Activated CD4-positive, alpha-beta T cell treated with anti-CD3 and anti-CD28 coated beads, Interleukin-2, Interleukin-6, amounts not matched to agents 100 ng/mL and 50 ng/mL, durations not matched to agents 16 hours and 8 hours (primary cell): ENCODE measurements around the gene ROR2.

ENCODE experiments used
- DNase-seq: peaks from one replicate; pipeline ENCODE4 v3.0.0-alpha.2; 2020

Gene ROR2

DNA sequence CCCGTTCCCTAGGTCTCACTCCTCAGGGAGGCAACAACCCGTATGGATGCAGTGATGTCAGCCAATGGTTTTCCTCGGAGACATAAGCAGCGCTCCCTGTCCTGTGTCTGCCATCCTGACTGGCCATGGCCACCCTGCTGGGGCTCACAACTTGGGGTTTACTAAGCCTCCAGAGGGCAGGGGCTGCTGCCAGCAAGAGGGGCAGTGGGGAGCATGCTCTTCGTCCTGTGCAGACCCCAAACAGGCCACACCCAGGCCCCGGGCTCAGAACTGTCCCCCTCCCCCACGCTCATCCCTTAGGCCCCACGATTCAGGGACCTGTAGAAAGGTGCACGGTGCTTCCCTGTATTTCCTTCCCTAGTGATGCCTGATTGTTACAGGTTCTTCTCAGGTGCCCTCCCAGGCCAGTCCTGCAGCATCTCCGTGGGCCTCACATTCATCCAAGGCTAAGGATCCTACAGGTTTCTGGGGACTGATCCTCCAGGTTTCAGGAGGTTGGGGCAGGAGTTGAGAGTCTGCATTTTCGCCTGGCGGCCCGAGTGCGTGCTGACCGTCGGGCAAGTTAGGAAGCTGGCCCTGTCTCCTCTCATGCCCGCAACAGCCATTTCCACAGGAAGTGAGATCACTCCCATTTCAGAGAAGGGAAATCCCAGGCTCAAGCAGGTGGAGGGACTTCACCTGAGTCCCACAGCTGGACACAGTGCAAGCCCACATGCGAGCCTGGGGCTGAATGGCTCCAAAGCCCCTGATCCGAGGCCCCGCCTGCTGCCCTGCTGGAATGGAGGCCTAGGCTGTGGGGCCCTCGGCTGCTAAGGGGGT is 217.6 kb downstream of the ROR2 start:
- DNase-seq: no peak

DNA sequence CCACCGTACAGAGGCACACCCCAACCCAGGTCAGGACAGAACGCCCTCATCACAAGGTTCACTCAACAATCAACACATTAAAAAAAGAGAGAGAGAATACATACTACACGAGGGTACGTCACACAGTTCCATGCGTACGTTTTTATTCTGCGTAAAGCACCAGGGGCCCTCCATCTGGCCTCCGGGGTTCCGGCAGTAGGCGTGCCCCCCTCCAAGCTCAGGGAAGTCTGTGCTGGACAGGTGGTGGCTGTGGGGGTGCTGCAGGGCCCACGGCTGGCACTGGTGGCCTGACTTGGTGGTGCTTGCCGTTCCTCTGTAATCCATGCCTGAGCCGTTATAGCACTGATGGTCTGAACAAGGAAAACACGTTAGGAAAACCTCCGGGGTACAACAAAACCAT is 219.2 kb downstream of the ROR2 start:
- no peak for DNase-seq

DNA sequence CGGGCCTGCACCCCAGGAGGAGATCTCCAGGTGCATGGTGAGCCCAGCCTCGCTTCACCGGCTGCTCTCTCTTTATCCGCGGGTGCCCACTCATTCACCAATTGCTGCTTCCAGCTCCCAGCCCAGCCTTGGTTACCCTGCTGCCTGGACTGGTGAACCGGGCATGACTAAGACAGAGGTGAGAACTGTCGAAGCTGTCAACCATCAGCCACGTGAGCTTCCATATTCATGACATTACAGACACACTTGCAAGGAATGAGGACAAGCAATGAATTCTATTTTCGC is 220.5 kb downstream of the ROR2 start:
- DNase-seq: no peak

DNA sequence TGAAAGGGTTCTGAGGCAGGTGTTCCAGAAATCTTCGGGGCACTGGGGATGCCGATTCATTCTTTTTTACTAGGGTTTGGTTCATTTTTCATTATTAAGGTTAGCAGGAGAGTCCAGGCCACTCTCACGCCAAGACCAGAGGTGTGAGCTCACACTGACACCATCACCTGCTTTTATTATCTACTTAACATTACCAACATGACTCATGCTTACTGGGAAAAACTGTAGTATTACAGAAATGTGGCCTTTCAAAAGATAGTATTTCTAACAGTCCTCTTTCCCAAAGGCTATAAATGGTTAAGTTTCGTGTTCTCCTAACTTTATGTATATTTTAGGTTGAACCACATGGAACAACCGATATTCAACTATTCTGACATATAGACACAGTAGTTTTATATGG is 222.1 kb downstream of the ROR2 start:
- DNase-seq: no peak

DNA sequence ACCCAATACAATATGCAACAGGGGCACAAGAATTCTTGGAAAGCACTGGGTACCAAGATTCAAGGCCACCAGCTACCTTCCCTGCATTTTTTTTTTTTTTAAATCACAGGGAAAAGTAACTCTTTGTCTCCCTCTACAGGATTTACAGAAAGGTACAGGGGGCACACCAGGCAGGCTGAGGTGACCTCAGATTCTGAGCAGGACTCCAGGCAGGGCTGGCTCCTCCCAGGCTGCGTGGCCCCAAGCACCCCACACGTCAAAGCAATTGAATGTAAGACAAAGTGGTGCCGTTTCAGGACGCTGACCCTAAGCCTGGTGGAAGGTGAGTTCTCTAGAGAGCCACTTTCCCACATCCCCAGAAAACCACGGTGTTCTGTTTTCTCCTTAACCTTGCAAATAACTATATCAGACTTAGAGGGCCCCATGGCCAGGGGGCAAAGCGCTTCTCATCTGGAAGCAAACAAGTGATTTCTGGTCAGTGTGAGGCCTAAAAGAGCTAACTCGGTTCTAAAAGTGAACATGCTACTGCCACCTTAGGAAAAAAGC is 222.6 kb downstream of the ROR2 start:
- DNase-seq: peak; percentile 66

DNA sequence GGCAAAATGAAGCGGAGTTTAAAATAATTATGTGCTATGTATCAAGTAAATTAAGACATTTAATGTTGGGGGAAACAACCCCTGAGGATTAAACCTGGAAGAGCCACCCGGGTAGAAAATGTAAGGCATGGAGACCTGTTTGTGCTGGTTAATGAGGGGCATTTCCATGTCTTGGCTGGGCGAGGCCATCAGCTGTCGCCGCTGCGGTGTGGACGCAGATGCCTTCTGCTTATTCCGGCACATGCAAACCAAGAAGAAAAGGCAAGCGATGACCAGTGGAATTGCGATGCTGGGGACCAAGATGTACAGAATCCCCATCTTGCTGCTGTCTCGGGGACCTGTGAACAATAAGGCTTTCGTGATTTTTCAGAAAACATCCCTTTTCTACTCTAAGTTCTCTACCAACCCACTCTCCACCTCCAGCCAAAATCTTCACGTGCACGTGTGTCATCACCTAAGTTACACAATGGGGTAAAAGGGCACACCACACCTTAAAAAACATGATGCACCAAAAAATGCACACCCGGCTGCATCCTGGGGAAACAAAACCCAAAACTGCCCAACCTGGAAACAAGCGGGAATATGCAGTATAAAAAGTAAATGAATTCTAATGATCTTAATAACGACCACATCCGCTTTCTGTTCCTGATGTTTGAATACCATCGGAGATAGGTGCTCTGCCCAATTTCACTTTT is 223.5 kb downstream of the ROR2 start:
- DNase-seq: no peak

DNA sequence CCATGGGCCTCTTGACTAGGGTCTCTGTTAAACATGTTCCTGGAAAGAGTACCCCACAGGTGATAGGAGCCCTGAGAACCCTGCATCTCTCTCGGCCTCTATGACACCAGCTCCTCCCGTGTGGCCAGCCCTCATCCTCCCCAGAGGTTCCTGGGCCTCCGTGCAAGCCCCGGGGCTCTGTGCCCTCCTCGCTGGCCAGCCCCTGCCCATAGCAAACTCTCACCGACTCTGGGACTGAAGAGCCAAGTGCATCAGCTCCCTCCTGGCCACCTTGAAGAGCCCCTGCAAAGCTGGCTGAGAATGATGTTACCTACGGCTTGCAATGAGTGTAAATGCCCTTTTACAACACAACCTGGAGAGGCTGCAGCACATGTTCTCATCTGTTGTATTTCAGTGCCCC is 224.4 kb downstream of the ROR2 start:
- no peak for DNase-seq

DNA sequence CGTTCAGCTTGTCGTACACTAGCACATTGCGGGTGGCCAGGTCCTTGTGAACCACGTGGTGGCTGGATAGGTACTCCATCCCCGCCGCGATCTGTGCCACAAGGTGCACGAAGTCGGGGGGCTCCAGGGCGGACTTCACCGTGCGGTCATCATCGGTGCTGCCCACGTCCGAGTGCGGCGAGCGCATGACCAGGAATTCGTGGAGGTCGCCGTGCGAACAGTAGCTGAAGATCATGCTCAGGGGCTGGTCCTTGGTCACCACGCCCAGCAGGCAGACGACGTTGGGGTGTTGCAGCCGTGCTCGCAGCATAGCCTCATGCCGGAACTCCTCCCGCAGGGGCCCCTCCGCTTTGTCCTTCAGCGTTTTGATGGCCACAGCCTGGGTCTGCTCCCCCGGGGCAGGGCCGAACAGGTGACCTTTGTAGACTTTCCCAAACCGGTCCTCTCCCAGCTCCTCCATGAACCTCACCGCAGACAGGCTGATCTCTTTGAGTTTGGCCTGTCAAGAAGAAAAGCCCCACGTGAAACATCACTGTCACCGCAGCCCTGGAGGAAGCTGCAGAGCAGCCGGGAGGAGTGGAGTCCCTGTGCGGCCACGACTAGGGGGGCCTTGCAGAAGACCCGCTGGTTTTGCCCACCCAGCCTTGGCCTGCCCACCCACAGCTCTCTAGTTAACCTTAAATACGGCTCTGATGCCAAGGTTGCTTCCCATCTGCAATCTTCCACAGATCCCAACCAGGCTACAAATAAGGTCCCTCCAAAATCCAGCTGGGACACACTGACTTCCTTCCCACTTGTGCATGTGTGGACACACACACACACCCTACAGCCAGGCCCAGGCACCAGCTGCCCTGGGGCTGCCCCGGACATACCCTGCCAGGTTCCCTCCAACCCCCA is 225.2 kb downstream of the ROR2 start:
- no peak for DNase-seq

DNA sequence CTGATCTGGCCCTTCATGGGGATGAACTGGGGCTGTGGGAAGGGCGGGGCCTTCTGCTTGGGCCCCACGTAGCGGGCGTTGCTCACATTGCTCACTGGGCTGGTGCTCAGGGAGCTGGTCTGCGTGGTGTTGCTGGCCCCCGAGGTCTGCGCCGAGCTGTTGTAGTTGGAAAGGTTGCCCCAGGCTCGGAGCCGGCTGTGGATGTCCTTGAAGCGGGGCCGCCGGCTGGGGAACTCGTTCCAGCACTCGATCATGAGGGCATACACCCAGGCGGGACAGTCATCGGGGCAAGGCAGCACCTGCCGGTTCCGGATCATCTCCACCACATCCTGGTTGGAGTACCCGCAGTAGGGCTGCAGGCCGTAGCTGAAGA is 226.0 kb downstream of the ROR2 start:
- no peak for DNase-seq

DNA sequence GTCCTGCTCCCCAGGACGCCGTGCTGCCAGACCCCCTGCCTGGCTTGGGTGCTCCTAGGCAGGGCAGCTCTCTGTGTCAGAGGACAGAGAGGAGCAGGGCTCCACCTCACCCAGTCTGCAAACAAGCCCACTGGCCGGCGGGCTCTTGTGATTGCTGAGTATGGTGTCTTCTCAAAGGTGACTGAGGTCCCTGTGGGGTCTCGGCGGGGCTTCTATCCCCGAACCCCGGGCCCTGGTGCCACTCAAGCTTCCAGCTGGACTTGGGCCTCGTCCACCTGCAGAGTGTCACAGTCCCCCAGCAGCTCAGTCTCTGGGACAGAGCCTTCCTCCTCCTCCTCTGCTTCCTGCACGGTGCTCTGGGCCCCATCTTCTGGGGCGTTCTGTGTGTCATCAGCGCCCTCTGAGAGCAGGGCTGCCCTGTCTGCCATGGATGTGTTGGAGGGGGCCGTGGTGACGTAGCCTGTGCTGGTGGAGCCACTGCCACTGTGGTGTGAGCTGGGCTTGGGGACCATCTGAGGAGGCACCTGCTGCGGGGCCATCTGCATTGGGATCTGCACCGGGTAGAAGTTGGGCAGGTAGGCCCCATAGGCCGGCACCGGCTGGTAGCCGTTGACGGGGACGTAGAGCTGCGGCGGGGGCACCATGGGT is 226.5 kb downstream of the ROR2 start:
- no peak for DNase-seq

DNA sequence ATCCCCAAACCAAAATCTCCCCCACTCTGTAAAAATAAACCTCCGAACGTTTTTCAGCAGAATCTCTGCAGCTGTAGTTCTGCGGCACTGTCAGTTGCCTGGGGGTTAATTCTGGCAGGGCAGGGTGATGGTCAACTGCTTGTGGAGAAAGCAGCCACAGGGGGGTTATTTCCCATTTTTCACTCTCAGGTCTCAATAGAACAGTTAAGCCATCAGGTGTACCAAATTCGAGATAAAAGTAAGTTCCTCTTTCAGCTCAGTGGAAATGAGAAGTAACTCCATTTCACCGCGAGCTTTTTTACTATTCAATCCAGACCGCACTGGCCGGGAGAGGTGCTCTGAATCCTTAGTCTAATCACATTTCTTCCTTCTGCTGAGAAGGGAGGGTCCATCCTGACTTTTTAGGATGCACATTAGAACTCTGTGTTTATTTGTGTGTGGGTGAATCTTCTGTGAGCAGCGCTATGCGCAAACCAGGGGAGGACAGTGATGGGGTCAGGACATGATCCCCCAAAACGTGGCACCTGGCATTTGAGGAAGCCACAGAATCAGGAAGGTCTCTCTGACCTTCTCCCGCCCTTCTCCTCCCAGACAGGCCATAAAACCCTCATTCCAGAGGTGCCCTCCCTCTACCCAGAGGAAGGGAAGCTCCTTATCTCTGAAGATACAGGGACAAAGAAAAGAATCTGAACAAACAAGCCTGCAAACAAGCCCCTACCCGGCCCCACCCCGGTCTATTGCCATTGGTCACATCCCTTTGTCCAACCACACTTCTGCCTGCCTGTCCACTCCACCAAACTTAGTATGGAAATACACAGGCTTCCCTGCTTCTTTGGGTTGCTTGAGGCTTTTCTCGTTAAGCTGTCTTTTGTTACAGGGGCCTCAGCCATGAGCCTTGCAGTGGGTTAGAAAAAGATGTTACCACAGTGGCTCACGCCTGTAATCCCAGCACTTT is 229.0 kb downstream of the ROR2 start:
- no peak for DNase-seq

DNA sequence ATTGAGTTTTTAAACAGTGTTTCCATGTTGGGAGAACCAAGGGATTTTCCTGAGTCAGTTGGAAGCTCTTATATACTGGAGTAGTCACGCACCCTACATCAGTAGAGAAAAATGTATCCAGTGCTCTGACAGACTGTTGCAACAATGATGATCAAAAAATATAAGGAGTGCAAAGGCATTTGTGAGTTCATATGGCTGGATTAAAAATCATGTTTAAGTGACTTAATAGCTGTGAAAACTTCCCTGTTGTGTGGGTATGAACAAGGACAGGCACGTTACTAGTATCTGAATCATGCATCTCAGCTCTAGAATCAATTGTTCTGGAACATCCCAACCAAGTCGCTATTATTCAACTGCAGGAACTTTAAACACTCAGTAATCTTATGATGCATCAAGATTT is 229.7 kb downstream of the ROR2 start:
- no peak for DNase-seq

DNA sequence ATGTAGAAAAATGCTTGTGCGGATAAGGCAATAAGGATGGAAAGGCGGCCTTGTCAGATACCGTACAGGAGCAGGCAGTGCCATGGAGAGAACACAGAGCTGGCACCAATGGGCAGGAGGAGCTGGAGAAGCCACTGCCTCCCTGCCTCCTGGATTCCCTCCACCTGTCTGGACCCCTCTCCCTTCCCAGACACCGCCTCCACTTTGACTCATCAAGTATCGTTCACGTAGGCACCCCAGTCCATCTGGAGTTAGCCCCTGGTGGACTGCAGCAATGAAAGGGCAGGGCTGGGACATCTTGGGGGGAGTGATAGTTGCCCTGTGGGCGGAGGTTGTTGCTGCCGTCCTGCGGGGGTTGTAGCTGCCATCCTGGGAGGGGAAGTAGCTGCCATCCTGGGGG is 232.0 kb downstream of the ROR2 start:
- no peak for DNase-seq

DNA sequence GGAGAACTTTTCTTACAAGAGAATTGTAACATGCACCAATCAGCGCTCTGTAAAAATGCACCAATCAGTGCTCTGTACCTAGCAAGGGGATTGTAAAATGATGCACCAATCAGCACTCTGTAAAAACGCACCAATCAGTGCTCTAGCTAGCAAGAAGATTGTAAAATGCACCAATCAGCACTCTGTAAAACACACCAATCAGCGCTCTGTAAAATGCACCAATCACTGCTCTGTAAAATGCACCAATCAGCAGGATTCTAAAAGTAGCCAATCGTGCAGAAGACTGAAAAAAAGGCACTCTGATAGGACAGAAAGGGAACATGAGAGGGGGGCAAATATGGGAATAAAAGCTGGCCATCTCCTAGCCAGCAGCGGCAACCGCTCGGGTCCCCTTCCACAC is 233.2 kb downstream of the ROR2 start:
- DNase-seq: no peak

DNA sequence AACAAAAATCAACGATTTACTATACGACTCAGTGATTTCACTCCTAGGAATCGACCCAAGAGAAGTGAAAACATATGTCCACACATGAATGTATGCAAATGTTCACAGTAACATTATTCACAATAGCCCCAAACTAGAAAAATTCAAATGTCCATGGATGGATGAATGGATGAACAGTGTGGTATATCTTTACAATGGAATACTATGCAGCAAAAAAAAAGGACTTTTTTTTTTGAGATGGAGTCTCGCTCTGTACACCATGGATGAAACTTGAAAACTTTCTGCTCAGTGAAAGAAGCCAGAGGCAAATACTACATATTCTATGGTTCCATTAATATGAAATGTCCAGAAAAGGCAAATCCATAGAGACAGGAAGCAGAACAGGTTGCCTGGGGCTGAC is 233.8 kb downstream of the ROR2 start:
- no peak for DNase-seq

DNA sequence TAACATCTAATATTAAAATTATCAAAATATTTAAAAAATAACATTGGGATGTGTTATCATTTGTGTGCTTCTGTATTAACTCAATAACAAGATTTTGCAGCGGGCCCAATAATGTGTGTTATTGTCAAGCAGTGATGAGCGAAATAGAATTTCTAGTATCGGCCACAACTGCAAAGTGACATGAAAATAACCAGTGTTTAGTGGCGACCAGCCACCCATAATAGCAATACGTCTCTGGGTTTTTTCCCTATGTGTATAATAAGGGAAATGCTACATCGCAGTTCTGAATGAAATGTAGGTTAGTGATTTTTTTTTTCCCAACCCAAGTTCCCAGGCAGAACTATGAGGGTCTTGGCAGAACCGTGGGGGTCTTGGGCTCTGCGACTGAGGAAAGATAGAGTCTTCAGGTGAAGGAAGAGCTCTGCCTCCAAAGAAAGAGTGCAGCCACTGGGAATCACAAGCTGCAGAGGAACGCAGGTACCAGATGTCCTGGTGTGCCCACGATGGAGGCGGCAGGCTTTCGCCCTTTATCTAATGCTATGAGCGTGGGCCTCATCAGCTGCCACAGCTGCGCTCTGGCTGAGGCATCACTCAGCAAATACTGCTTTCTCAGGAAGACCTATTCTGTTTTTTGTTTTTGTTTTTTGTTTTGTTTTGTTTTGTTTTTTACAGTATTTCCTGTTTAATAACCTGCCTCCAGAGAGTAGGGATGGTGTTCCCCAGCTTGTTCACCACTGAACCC is 235.0 kb downstream of the ROR2 start:
- DNase-seq: no peak

DNA sequence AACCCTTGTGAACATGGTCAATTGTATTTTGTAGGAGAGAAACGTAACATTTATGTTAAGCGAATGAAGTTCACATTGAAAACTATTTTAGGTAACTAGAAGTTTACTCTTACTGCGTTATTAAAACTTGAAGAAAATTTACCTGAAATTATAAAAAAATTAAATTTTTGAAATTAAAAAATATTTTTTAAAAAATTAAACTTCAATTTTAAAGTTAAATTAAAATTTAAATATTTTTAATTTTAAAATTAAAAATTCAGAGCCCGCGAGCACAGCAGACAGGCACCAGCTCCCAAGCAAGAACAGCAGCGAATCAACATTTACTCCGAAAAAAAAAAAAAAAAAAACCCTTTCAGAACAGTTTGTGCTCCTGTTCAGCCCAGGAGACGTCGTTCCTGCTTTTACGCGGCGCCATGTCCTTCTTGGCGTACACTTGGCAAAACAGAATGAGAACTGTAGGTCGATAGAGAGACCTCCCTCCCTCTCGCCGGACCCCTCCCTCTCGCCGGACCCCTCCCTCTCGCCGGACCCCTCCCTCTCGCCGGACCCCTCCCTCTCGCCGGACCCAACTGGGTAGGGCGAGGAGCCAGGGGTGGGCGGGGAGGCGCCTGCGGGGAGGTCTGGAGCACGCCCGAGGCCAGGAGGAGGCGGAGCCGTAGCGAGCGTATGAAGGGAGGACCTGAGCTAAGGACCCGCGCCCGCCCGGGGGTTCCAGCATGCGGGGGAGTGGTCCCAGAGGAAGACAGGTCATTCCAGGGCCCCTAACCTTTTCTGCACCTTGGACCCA is 235.8 kb downstream of the ROR2 start:
- peak; percentile 69 for DNase-seq

DNA sequence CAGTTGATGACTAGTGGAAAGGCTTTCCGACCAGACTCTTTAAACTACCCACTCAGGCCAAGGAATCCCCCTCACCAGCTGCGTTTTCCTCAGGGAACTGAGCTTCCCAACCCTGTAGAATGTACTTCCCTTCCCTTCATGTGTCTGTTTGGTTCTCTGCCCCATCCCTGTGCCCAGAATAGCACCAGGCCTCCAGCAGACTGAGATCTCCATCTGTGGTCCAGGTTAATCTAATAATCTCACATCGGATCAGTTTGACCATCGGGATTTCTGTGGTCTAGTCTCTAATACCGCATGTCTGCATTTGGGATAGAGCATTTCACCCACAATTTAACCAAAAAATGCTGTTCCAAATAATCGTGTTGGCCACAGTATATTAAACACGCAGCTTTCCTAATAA is 237.2 kb downstream of the ROR2 start:
- DNase-seq: no peak

DNA sequence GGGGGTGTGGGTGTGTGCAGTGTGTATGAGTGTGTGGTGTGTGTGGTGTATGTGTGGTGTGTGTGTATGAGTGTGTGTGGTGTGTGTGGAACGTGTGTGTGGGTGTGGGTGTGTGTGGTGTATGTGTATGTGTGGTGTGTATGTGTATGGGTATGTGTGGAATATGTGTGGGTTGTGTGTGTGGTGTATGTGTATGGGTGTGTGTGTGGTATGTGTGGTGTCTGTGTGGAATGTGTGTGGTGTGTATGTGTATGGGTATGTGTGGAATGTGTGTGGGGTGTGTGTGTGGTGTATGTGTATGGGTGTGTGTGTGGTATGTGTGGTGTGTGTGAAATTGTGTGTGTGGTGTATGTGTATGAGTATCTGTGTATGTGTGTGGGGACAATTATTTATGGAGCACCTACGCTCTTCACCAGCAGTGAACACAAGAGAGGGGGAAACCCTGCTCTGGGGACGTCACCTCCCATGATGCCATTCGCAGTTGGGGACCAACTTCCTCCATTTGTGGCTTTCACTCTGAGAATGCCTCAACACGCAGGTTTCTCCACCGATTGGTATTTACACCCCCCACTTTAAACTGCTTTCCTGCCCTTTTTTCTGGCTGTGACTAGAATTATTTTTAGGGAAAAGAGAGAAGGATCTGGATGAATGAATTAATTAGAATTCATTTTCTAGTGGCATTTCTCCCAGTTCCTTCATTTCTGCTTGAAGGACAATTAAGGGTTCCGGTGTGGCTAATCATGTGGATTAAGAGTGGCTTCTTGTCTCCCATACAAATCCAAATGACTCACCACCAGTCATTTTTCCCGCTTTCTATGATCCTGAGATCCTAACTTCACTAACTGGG is 238.1 kb downstream of the ROR2 start:
- DNase-seq: peak; percentile 90
